B cell (primary cell): ENCODE results near the gene ORC1. TPM values are rescaled to one million over a fixed set of nuclear protein-coding genes. Genes with fewer than 3 reads are reported as not detected.

Experiments used
- ATAC-seq: fragments of 200-7000 bp; cut with Tn5 transposase; one replicate; pipeline ENCODE4 v1.10.0; 2021; ENCODE audit warnings: low read depth, mild to moderate bottlenecking, moderate number of reproducible peaks, moderate library complexity
- CTCF ChIA-PET: fragments of 350-600 bp; sonication (Branson Sonifier 250); formaldehyde crosslinking; loops from one replicate; lab custom pipeline; 2021; ENCODE audit warnings: antibody characterized with exemption, inconsistent platforms; lab: Charles Lee
- POLR2A ChIA-PET: fragments of 350-600 bp; sonication (Branson Sonifier 250); formaldehyde crosslinking; loops from one replicate; lab custom pipeline; 2021; ENCODE audit warnings: antibody characterized with exemption; lab: Charles Lee
- DNase-seq: peaks from one replicate; pipeline ENCODE4 v3.0.0; 2013
- H2AFZ ChIP-seq: 2 replicates; pipeline ENCODE4 v1.6.1; 2012; ENCODE audit warnings: mild to moderate bottlenecking, low read depth, low read length; ENCODE audit not compliant: insufficient read depth, poor library complexity, severe bottlenecking
- H3K27ac ChIP-seq, 2 donors: 1 replicate in 1 of 2; 2 replicates in 1 of 2; pipeline ENCODE4 v1.5.1; 2012 to 2013; ENCODE audit warnings: low read length in 2 of 2, mild to moderate bottlenecking in 2 of 2, moderate library complexity in 1 of 2
- H3K27me3 ChIP-seq, 4 experiments: fragments of 200-600 bp in 1 of 4; sonication (generic) in 1 of 4; replicated peaks in 1 of 4; 1 replicate in 2 of 4; 2 replicates in 2 of 4; pipeline versions ENCODE4 v1.6.1 to v1.7.0; 2013 to 2016; ENCODE audit warnings: low read length in 3 of 4, mild to moderate bottlenecking in 2 of 4, mixed read lengths in 1 of 4, moderate library complexity in 1 of 4; ENCODE audit not compliant: insufficient read depth in 4 of 4, control insufficient read depth in 3 of 4; ENCODE audit errors: control extremely low read depth in 1 of 4
- H3K36me3 ChIP-seq, 2 experiments: replicated peaks in 1 of 2; 1 replicate in 1 of 2; 2 replicates in 1 of 2; pipeline versions ENCODE4 v1.6.1 to v1.7.1; 2013; ENCODE audit warnings: low read length in 1 of 2; ENCODE audit not compliant: insufficient read depth in 2 of 2, control insufficient read depth in 1 of 2; ENCODE audit errors: control extremely low read depth in 1 of 2, extremely low read depth in 1 of 2
- H3K4me1 ChIP-seq, 2 donors: fragments of 200-600 bp in 1 of 2; sonication (generic) in 1 of 2; 1 replicate in 1 of 2; 2 replicates in 1 of 2; pipeline versions ENCODE4 v1.5.1 to v1.6.1; 2013 to 2017; ENCODE audit warnings: low read length in 2 of 2; ENCODE audit not compliant: control insufficient read depth in 2 of 2, insufficient read depth in 2 of 2
- H3K4me2 ChIP-seq: replicated peaks from 2 replicates; pipeline ENCODE3; 2012; ENCODE audit warnings: mild to moderate bottlenecking, low read depth, low read length; ENCODE audit not compliant: poor library complexity, severe bottlenecking
- H3K4me3 ChIP-seq, 5 experiments: fragments of 200-600 bp in 1 of 5; sonication (generic) in 1 of 5; 1 replicate in 3 of 5; 2 replicates in 2 of 5; pipeline versions ENCODE4 v1.5.1 to v1.7.0; 2011 to 2016; ENCODE audit warnings: low read length in 4 of 5, mild to moderate bottlenecking in 4 of 5, low read depth in 2 of 5, control low read depth in 1 of 5, moderate library complexity in 1 of 5; ENCODE audit not compliant: insufficient read depth in 1 of 5; ENCODE audit errors: control extremely low read depth in 1 of 5, extremely low read depth in 1 of 5
- H3K79me2 ChIP-seq: fragments of 200-600 bp; sonication (generic); one replicate; pipeline ENCODE4 v1.6.0; 2016; ENCODE audit warnings: low read length; ENCODE audit not compliant: control insufficient read depth, insufficient read depth
- H3K9ac ChIP-seq: fragments of 200-600 bp; sonication (generic); 2 replicates; pipeline ENCODE4 v1.6.1; 2017; ENCODE audit warnings: mild to moderate bottlenecking, low read length, moderate library complexity
- H3K9me3 ChIP-seq, 3 donors: one replicate each; pipeline versions ENCODE4 v1.6.1 to v1.7.1; 2013; ENCODE audit warnings: low read length in 2 of 3; ENCODE audit not compliant: control insufficient read depth in 2 of 3, insufficient read depth in 1 of 3; ENCODE audit errors: control extremely low read depth in 1 of 3
- H4K20me1 ChIP-seq: 2 replicates; pipeline ENCODE4 v1.6.0; 2012; ENCODE audit warnings: mild to moderate bottlenecking, low read length; ENCODE audit not compliant: insufficient read depth, control insufficient read depth, poor library complexity, severe bottlenecking
- H3K27ac Mint-ChIP-seq: one replicate; pipeline ENCODE4 v1.8.0; 2021; ENCODE audit warnings: mixed read lengths
- H3K27me3 Mint-ChIP-seq: one replicate; pipeline ENCODE4 v1.8.0; 2021; ENCODE audit warnings: mixed read lengths
- H3K4me1 Mint-ChIP-seq: one replicate; pipeline ENCODE4 v1.8.0; 2021; ENCODE audit warnings: mixed read lengths
- H3K4me3 Mint-ChIP-seq: one replicate; pipeline ENCODE4 v1.8.0; 2021; ENCODE audit warnings: mixed read lengths
- H3K9me3 Mint-ChIP-seq: one replicate; pipeline ENCODE4 v1.8.0; 2022; ENCODE audit warnings: mixed read lengths; ENCODE audit not compliant: insufficient read depth
- CTCF ChIP-seq: fragments of 200-600 bp; IDR thresholded peaks from one replicate; pipeline ENCODE4 v1.8.0; 2022; ENCODE audit warnings: antibody characterized with exemption, mild to moderate bottlenecking
- EZH2 ChIP-seq: IDR thresholded peaks from 2 replicates; pipeline ENCODE4 v1.6.1; 2012; ENCODE audit warnings: borderline replicate concordance, low read depth, mild to moderate bottlenecking, moderate library complexity, low read length; ENCODE audit not compliant: insufficient read depth, poor library complexity, severe bottlenecking
- WGBS: methylation state at CpG from one replicate; pipeline ENCODE4 v1.1.5; 2013; ENCODE audit warnings: missing lambda C conversion rate; ENCODE audit not compliant: insufficient coverage; 5-methylcytosine and 5-hydroxymethylcytosine counted together
- intact Hi-C: fragments of 100-400 bp; cut with micrococcal nuclease; formaldehyde crosslinking; loops from one replicate; pipeline ENCODE4 v1.10.0; 2022
- polyA plus RNA-seq: library from polyadenylated mRNA; depleted of rRNA; stranded (reverse); fragments of >200 nt; gene quantifications from 2 replicates; pipeline ENCODE4 v1.2.3, GENCODE V29; 2012
- total RNA-seq, 2 donors: library from RNA; stranded (reverse); fragments of 120-200 nt in 1 of 2; gene quantifications; 1 replicate in 1 of 2; 2 replicates in 1 of 2; pipeline versions ENCODE4 v1.2.3 to v1.2.4, GENCODE V29; 2013 to 2022

Gene ORC1
- total and polyA plus RNA-seq, 2 donors (not counting 1 experiment from before 2014, with no cell fraction given): 0.78 to 1.3 TPM

- ChIA-PET CTCF (interaction anchor here (1.0 to 2.6 kb wide), 4 partner anchors 39 to 469 kb away, joined by 3 to 18 read pairs (median 4); partner anchors contain the start of genes ORC1 and PRPF38A), POLR2A (interaction anchor here (1.0 to 1.5 kb wide), 2 partner anchors 38 to 310 kb away, joined by 3 to 10 read pairs; partner anchors contain the start of genes BTF3L4, ORC1 and PRPF38A)
- Mint-ChIP-seq H3K27ac (peak within 1 kb of the TSS; percentile 93), H3K27me3 (peaks cover 4% of the 10 kb centered on the region), H3K9me3 (no peaks in the 10 kb centered on the region), H3K4me3 (peak within 1 kb of the TSS; percentile 96), H3K4me1 (peaks cover 34% of the 10 kb centered on the region)
- TF ChIP-seq CTCF: no peak
- TF ChIP-seq EZH2: no peak
- under 1% methylated on average over 87 of the region's 92 CpGs for WGBS
- H4K20me1 ChIP-seq: peaks cover 18% of the 10 kb centered on the region
- peak within 1 kb of the TSS; percentile 86 for H3K4me2 ChIP-seq
- peaks cover 0 to 24% of the 10 kb centered on the region in 2 experiments for H3K36me3 ChIP-seq
- intact Hi-C loops: loop anchor here (1.0 to 10.0 kb wide), 13 partner anchors 38 to 1579 kb away; partner anchors contain the start of genes BTF3L4, CPT2, IFT25 and LRP8
- peaks cover 26% of the 10 kb centered on the region for H3K79me2 ChIP-seq
- peak within 1 kb of the TSS; percentile 73 to 88 (median 79) for H3K4me3 ChIP-seq
- H3K27me3 ChIP-seq: no peaks in the 10 kb centered on the region
- peak within 1 kb of the TSS; percentile 91 for H3K9ac ChIP-seq
- H2AFZ ChIP-seq: peak within 1 kb of the TSS; percentile 92
- ATAC-seq (peak; percentile 92), DNase-seq (peak; percentile 100)
- H3K4me1 ChIP-seq: peaks cover 18 to 20% of the 10 kb centered on the region in 2 donors
- no peaks in the 10 kb centered on the region for H3K9me3 ChIP-seq
- H3K27ac ChIP-seq: peak within 1 kb of the TSS; percentile 71 to 90
These were observed 38.3 kb downstream of the ORC1 start, which contains the start of gene CC2D1B for GRCh38 chr1:52365746-52366516. CC2D1B (minus strand) TSS chr1:52366205; CDS start chr1:52364620, 1,585 bp downstream.
